Chondrocyte (in vitro differentiated cells): ENCODE results near the gene ZBTB7B. TPM values are rescaled to one million over a fixed set of nuclear protein-coding genes. Genes with fewer than 3 reads are reported as not detected.

Experiments
- DNase-seq: peaks from one replicate; pipeline ENCODE4 v3.0.0; 2021; ENCODE audit warnings: mixed read lengths, low spot score
- H3K27ac Mint-ChIP-seq: one replicate; pipeline ENCODE4 v1.8.0; 2021; ENCODE audit warnings: mild to moderate bottlenecking, moderate library complexity, mixed read lengths; ENCODE audit not compliant: unreplicated experiment
- H3K27me3 Mint-ChIP-seq: 2 replicates; pipeline ENCODE4 v1.8.0; 2021; ENCODE audit warnings: low read depth, mixed read lengths
- H3K36me3 Mint-ChIP-seq: 2 replicates; pipeline ENCODE4 v1.8.0; 2021; ENCODE audit warnings: low read depth, mixed read lengths
- H3K4me1 Mint-ChIP-seq: 2 replicates; pipeline ENCODE4 v1.8.0; 2021; ENCODE audit warnings: low read depth, mild to moderate bottlenecking, mixed read lengths
- H3K4me3 Mint-ChIP-seq: one replicate; pipeline ENCODE4 v1.8.0; 2021; ENCODE audit warnings: mild to moderate bottlenecking, moderate library complexity, mixed read lengths; ENCODE audit not compliant: unreplicated experiment
- H3K9me3 Mint-ChIP-seq: 2 replicates; pipeline ENCODE4 v1.8.0; 2021; ENCODE audit warnings: low read depth, mixed read lengths
- total RNA-seq: library from RNA; stranded (reverse); gene quantifications from 3 replicates; pipeline ENCODE4 v1.2.1, GENCODE V29; 2021
- TF ChIP-seq, protein P1 (sequence below): fragments of 200-600 bp; sonication (generic); IDR thresholded peaks from 2 replicates; pipeline ENCODE4 v1.5.0; 2021; ENCODE audit warnings: antibody characterized with exemption, mild to moderate bottlenecking, moderate library complexity

The ZBTB7B gene
- total RNA-seq, 1 donor from 2014 or later, result 41.1 TPM

- Mint-ChIP-seq H3K4me3 (no peak overlapping the region), H3K27ac (no peak overlapping the region), H3K9me3 (no peaks in the 10 kb centered on the region), H3K36me3 (peaks cover 3% of the 10 kb centered on the region), H3K4me1 (peaks cover 10% of the 10 kb centered on the region), H3K27me3 (no peaks in the 10 kb centered on the region)
- TF ChIP-seq, protein P1, sequence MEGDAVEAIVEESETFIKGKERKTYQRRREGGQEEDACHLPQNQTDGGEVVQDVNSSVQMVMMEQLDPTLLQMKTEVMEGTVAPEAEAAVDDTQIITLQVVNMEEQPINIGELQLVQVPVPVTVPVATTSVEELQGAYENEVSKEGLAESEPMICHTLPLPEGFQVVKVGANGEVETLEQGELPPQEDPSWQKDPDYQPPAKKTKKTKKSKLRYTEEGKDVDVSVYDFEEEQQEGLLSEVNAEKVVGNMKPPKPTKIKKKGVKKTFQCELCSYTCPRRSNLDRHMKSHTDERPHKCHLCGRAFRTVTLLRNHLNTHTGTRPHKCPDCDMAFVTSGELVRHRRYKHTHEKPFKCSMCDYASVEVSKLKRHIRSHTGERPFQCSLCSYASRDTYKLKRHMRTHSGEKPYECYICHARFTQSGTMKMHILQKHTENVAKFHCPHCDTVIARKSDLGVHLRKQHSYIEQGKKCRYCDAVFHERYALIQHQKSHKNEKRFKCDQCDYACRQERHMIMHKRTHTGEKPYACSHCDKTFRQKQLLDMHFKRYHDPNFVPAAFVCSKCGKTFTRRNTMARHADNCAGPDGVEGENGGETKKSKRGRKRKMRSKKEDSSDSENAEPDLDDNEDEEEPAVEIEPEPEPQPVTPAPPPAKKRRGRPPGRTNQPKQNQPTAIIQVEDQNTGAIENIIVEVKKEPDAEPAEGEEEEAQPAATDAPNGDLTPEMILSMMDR, result no peak
- no peak for DNase-seq
These were observed 11.0 kb downstream of the ZBTB7B start for GRCh38 chr1:155013632-155014031.

DNA sequence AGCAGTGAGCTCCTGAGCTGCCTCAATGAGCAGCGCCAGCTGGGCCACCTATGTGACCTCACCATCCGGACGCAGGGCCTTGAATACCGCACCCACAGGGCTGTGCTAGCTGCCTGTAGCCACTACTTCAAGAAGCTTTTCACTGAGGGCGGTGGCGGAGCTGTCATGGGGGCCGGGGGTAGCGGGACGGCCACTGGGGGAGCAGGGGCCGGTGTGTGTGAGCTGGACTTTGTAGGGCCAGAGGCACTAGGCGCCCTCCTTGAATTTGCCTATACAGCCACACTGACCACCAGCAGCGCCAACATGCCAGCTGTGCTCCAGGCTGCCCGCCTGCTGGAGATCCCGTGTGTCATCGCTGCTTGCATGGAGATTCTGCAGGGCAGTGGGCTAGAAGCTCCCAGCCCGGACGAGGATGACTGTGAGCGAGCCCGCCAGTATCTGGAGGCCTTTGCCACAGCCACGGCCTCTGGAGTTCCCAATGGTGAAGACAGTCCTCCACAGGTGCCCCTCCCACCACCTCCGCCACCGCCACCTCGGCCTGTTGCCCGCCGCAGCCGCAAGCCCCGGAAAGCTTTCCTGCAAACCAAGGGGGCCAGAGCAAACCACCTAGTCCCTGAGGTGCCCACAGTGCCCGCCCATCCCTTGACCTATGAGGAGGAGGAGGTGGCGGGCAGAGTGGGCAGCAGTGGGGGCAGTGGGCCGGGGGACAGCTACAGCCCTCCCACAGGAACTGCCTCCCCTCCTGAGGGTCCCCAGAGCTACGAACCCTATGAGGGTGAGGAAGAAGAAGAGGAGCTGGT lies 12.3 kb downstream of the ZBTB7B start:
- H3K4me1 Mint-ChIP-seq, result peaks cover 15% of the 10 kb centered on the region
- no peaks in the 10 kb centered on the region for H3K9me3 Mint-ChIP-seq
- no peak overlapping the region for H3K27ac Mint-ChIP-seq
- no peak overlapping the region for H3K4me3 Mint-ChIP-seq
- TF ChIP-seq, protein P1, result no peak
- H3K36me3 Mint-ChIP-seq, result peaks cover 3% of the 10 kb centered on the region
- DNase-seq, result no peak
- H3K27me3 Mint-ChIP-seq, result no peaks in the 10 kb centered on the region

DNA sequence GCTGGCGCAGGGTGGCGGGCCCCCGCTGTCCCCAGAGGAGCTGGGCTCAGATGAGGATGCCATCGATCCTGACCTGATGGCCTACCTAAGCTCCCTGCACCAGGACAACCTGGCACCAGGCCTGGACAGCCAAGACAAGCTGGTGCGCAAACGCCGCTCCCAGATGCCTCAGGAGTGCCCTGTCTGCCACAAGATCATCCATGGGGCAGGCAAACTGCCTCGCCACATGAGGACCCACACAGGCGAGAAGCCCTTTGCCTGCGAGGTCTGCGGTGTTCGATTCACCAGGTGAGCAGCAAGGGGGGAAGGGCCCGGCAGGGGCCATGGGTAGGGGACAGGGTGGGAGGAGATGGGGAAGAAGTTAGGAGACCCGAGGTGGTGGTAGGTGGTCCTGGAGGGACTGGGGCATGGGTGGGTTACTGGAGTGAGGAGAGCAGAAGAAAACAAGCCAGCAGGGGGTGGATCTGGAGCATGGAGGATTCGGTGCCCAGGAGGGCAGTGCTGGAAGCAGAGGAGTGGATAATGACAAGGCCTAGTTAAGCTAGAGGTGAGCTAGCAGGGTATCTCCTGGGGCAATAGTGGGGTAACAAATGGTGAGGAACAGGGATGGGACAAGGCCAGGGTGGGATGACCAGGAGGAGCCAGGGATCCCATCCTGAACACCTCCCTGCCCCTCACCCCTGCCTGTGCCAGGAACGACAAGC lies 13.1 kb downstream of the ZBTB7B start:
- H3K36me3 Mint-ChIP-seq, result peaks cover 3% of the 10 kb centered on the region
- H3K27me3 Mint-ChIP-seq, result no peaks in the 10 kb centered on the region
- no peak overlapping the region for H3K4me3 Mint-ChIP-seq
- no peaks in the 10 kb centered on the region for H3K9me3 Mint-ChIP-seq
- peaks cover 15% of the 10 kb centered on the region for H3K4me1 Mint-ChIP-seq
- TF ChIP-seq, protein P1, result no peak
- DNase-seq, result no peak
- H3K27ac Mint-ChIP-seq, result no peak overlapping the region

- peaks cover 15% of the 10 kb centered on the region for H3K4me1 Mint-ChIP-seq
- TF ChIP-seq, protein P1, result no peak
- H3K36me3 Mint-ChIP-seq, result peaks cover 3% of the 10 kb centered on the region
- H3K27ac Mint-ChIP-seq, result peak overlapping the region; percentile 22
- no peaks in the 10 kb centered on the region for H3K9me3 Mint-ChIP-seq
- DNase-seq, result no peak
- H3K27me3 Mint-ChIP-seq, result no peaks in the 10 kb centered on the region
- H3K4me3 Mint-ChIP-seq, result no peak overlapping the region
These were observed 13.7 kb downstream of the ZBTB7B start for GRCh38 chr1:155016231-155016831.
